ENCODE data around the gene OSBPL9. TPM values are rescaled to one million over a fixed set of nuclear protein-coding genes. Genes with fewer than 3 reads are reported as not detected.
A peak's percentile ranks its signal among the peaks of the same experiment; 100 is the strongest.

OSBPL9 gene
- total and polyA plus RNA-seq, 9 of the 15 experiments (the other 6 are each of a cell fraction or from before 2014, with no cell fraction given), result 43.9 to 217 (median 170) TPM

DNA sequence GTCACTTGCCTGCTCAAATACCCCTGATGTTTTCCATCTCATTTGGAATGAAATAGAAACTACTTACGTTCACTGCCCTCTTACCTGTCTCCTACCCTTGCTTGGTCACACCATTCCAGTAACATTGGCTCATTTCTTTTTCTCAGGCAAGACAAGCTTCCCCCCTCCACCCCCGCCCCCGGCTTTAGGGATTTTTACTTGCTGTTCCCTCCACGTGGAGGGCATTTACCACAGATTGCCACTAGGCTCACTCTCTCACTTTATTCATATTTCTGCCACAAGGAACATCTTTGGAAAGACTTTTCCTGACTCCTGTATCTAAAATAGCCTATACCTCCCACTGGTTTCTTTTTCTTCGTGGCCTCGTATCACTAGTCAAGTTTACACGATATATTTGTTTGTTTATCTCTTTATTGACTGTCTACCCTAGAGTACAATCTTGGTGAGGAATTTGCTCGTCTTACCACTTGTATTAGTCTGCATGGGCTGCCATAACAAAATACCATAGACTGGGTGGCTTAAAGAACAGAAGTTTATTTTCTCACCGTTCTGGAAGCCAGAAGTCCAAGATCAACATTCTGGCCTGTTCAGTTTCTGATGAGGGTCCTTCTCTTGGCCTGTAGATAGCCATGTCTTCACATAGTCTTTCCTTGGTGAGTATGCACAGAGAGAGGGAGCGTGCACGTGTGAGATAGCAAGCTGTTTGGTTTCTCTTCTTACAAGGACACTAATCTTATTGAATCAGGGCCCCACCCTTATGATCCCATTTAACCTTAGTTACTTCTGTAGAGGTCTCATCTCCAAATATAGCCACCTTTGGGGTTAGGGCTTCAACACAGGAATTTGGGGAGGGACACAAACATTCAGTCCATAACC lies 135.4 kb downstream of the OSBPL9 start (continued):
- TF ChIP-seq ZBTB7A (IDR thresholded peaks at IDR 0.05; ENCODE audit: borderline replicate concordance, control insufficient read depth, low read depth, low read length), result no peak
- TF ChIP-seq ESRRA (IDR thresholded peaks at IDR 0.05; ENCODE audit: borderline replicate concordance, low read depth), result no peak
- TF ChIP-seq ZNF57 (CRISPR knock-in tag; IDR thresholded peaks at IDR 0.05), result no peak
- TF ChIP-seq, protein P1, sequence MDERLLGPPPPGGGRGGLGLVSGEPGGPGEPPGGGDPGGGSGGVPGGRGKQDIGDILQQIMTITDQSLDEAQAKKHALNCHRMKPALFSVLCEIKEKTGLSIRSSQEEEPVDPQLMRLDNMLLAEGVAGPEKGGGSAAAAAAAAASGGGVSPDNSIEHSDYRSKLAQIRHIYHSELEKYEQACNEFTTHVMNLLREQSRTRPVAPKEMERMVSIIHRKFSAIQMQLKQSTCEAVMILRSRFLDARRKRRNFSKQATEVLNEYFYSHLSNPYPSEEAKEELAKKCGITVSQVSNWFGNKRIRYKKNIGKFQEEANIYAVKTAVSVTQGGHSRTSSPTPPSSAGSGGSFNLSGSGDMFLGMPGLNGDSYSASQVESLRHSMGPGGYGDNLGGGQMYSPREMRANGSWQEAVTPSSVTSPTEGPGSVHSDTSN (CRISPR knock-in tag; IDR thresholded peaks at IDR 0.05; ENCODE audit: low read depth), result no peak
- TF ChIP-seq, protein P1 (tag; conservative IDR thresholded peaks at IDR 0.05; ENCODE audit: low read depth), result no peak
- no peak for TF ChIP-seq PTRF (tag; IDR thresholded peaks at IDR 0.05)
- no peak for TF ChIP-seq BRCA1 (IDR thresholded peaks at IDR 0.05)
- TF ChIP-seq BRCA1 (CRISPR knock-in tag; IDR thresholded peaks at IDR 0.05), result no peak
- TF ChIP-seq U2AF1 (optimal IDR thresholded peaks at IDR 0.05; ENCODE audit: low read depth, low read length), result no peak
- no peak for TF ChIP-seq NR2C1 (IDR thresholded peaks at IDR 0.05)
- TF ChIP-seq NR2C1 (tag; IDR thresholded peaks at IDR 0.05), result peak; percentile 18; the same call in 1 of the 2 replicates
- no peak for TF ChIP-seq CBX8 (IDR thresholded peaks at IDR 0.05; ENCODE audit: borderline replicate concordance, extremely low read depth, low read depth, low read length, poor library complexity, severe bottlenecking)
- no peak for TF ChIP-seq HMGN3 (IDR thresholded peaks at IDR 0.05; ENCODE audit: borderline replicate concordance, extremely low read depth, insufficient read length, low read depth, low read length)
- TF ChIP-seq, protein P2, sequence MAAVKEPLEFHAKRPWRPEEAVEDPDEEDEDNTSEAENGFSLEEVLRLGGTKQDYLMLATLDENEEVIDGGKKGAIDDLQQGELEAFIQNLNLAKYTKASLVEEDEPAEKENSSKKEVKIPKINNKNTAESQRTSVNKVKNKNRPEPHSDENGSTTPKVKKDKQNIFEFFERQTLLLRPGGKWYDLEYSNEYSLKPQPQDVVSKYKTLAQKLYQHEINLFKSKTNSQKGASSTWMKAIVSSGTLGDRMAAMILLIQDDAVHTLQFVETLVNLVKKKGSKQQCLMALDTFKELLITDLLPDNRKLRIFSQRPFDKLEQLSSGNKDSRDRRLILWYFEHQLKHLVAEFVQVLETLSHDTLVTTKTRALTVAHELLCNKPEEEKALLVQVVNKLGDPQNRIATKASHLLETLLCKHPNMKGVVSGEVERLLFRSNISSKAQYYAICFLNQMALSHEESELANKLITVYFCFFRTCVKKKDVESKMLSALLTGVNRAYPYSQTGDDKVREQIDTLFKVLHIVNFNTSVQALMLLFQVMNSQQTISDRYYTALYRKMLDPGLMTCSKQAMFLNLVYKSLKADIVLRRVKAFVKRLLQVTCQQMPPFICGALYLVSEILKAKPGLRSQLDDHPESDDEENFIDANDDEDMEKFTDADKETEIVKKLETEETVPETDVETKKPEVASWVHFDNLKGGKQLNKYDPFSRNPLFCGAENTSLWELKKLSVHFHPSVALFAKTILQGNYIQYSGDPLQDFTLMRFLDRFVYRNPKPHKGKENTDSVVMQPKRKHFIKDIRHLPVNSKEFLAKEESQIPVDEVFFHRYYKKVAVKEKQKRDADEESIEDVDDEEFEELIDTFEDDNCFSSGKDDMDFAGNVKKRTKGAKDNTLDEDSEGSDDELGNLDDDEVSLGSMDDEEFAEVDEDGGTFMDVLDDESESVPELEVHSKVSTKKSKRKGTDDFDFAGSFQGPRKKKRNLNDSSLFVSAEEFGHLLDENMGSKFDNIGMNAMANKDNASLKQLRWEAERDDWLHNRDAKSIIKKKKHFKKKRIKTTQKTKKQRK (IDR thresholded peaks at IDR 0.05; ENCODE audit: borderline replicate concordance, low read depth, low read length), result no peak
- TF ChIP-seq CHCHD3 (CRISPR knock-in tag; IDR thresholded peaks at IDR 0.05), result no peak
- TF ChIP-seq, protein P3, sequence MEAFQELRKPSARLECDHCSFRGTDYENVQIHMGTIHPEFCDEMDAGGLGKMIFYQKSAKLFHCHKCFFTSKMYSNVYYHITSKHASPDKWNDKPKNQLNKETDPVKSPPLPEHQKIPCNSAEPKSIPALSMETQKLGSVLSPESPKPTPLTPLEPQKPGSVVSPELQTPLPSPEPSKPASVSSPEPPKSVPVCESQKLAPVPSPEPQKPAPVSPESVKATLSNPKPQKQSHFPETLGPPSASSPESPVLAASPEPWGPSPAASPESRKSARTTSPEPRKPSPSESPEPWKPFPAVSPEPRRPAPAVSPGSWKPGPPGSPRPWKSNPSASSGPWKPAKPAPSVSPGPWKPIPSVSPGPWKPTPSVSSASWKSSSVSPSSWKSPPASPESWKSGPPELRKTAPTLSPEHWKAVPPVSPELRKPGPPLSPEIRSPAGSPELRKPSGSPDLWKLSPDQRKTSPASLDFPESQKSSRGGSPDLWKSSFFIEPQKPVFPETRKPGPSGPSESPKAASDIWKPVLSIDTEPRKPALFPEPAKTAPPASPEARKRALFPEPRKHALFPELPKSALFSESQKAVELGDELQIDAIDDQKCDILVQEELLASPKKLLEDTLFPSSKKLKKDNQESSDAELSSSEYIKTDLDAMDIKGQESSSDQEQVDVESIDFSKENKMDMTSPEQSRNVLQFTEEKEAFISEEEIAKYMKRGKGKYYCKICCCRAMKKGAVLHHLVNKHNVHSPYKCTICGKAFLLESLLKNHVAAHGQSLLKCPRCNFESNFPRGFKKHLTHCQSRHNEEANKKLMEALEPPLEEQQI (IDR thresholded peaks at IDR 0.05), result peak; percentile 88
- TF ChIP-seq KHSRP (IDR thresholded peaks at IDR 0.05), result no peak
- TF ChIP-seq, protein P4, sequence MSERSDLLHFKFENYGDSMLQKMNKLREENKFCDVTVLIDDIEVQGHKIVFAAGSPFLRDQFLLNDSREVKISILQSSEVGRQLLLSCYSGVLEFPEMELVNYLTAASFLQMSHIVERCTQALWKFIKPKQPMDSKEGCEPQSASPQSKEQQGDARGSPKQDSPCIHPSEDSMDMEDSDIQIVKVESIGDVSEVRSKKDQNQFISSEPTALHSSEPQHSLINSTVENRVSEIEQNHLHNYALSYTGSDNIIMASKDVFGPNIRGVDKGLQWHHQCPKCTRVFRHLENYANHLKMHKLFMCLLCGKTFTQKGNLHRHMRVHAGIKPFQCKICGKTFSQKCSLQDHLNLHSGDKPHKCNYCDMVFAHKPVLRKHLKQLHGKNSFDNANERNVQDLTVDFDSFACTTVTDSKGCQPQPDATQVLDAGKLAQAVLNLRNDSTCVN (CRISPR knock-in tag; IDR thresholded peaks at IDR 0.05), result no peak
